Activated CD8-positive, alpha-beta memory T cell treated with anti-CD3 and anti-CD28 coated beads, Interleukin-2, amount 50 U/mL, for 24 hours (primary cell): ENCODE measurements around the gene TAPBPL.
"Not testable (repeated sequence)": the region's sequence is repeated elsewhere in the genome, so short reads cannot be mapped to it uniquely, and the experiment has no call there.

ENCODE experiments used
- DNase-seq: peaks from one replicate; pipeline ENCODE4 v3.0.0-alpha.2; 2020; ENCODE audit errors: extremely low read depth

TAPBPL gene

GRCh38 chr12:6451348-6452244, at the start of gene TAPBPL:
TAPBPL (plus strand) TSS chr12:6452042; CDS start chr12:6452249, 207 bp downstream.
- no peak for DNase-seq

GRCh38 chr12:6404390-6404789, 47.5 kb upstream of the TAPBPL start:
- DNase-seq, result no peak

- no peak for DNase-seq
These were observed 45.9 kb upstream of the TAPBPL start for GRCh38 chr12:6405963-6406362.

GRCh38 chr12:6407236-6407954, 44.4 kb upstream of the TAPBPL start:
- DNase-seq, result no peak

- no peak for DNase-seq
These were observed 35.2 kb upstream of the TAPBPL start for GRCh38 chr12:6416596-6416995.

GRCh38 chr12:6418796-6419195, 33.0 kb upstream of the TAPBPL start:
- DNase-seq, result no peak

GRCh38 chr12:6420364-6420763, 31.5 kb upstream of the TAPBPL start:
- no peak for DNase-seq

- peak; percentile 49 for DNase-seq
These were observed 28.4 kb upstream of the TAPBPL start for GRCh38 chr12:6423267-6424007.

GRCh38 chr12:6424008-6424347, 27.9 kb upstream of the TAPBPL start:
- no peak for DNase-seq

GRCh38 chr12:6424866-6425265, 27.0 kb upstream of the TAPBPL start:
- no peak for DNase-seq

- DNase-seq, result no peak
These were observed 26.0 kb upstream of the TAPBPL start for GRCh38 chr12:6425590-6426531.

GRCh38 chr12:6426882-6427671, 24.8 kb upstream of the TAPBPL start:
- DNase-seq, result peak; percentile 77

GRCh38 chr12:6427796-6428195, 24.0 kb upstream of the TAPBPL start:
- DNase-seq, result not testable (repeated sequence)

- no peak for DNase-seq
These were observed 23.5 kb upstream of the TAPBPL start for GRCh38 chr12:6428326-6428725.

GRCh38 chr12:6430124-6430989, 21.5 kb upstream of the TAPBPL start:
- no peak for DNase-seq

GRCh38 chr12:6432991-6433390, 18.9 kb upstream of the TAPBPL start:
- DNase-seq, result no peak

- DNase-seq, result no peak
These were observed 17.4 kb upstream of the TAPBPL start for GRCh38 chr12:6434205-6435140.

- DNase-seq, result no peak
These were observed 15.7 kb upstream of the TAPBPL start for GRCh38 chr12:6435961-6436715.
